T-helper 1 cell treated with Interleukin-12 subunit alpha and Interleukin-12 subunit beta and Interleukin-4 antibody, amounts not matched to agents 30 ng/mL and 1 ng/mL, for 36 hours (primary cell): ENCODE data around the gene GTF3C5. TPM values are rescaled to one million over a fixed set of nuclear protein-coding genes. Genes with fewer than 3 reads are reported as not detected.
"Not testable (repeated sequence)": the region's sequence is repeated elsewhere in the genome, so short reads cannot be mapped to it uniquely, and the experiment has no call there.

Source experiments
- intact Hi-C: fragments of 100-400 bp; cut with micrococcal nuclease; formaldehyde crosslinking; loops from one replicate; pipeline ENCODE4 v1.15.1; 2024
- total RNA-seq: library from RNA; stranded (reverse); gene quantifications from 2 replicates; pipeline ENCODE4 v1.2.3, GENCODE V29; 2022

The GTF3C5 gene
- total RNA-seq, result 70.8 and 72.5 TPM in 2 replicates

DNA sequence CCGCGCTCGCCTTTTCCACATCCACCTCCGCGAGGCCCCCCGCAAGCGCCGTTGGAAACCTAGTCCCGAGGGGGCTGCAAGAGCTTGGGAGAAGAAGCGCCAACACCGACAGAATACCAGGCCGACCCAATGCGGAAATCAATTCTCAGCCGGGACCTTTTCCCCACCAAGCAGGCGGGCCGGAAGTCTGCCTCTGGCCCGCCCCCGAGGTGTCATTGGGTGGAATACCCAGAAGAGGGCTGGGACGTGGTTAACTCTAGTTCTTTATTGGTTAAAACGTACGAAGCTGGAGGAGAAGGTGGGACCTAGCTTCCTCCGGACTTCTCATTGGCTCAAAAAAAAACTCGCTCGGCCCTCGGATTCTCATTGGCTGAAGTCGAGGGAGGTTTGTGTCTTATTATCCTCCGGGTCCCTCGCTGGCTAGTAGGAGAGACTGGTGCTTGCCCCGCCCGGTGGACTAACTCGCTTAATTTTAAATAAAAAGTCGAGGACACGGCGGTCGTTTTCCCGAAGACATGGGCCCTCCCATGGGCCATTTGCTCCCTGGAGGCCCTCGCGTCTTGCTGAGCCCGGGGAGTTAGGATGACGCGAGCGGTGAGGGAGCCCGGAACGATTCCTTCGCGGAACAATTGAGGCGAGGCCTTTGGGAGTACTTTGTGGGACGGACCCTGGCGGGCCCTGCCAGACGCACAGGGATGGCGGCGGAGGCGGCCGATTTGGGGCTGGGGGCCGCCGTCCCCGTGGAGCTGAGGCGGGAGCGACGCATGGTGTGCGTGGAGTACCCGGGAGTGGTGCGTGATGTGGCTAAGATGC is at the start of gene GTF3C5:
Gene GTF3C5 (plus strand): TSS at position 681 of the 813 bp plus-strand sequence. CDS start 15 bp downstream, at position 696.
- intact Hi-C loops, result loop anchor here (1.0 to 5.0 kb wide), 15 partner anchors 8 to 1038 kb away; partner anchors contain the start of genes AK8, BRD3, BRD3OS and CACFD1

DNA sequence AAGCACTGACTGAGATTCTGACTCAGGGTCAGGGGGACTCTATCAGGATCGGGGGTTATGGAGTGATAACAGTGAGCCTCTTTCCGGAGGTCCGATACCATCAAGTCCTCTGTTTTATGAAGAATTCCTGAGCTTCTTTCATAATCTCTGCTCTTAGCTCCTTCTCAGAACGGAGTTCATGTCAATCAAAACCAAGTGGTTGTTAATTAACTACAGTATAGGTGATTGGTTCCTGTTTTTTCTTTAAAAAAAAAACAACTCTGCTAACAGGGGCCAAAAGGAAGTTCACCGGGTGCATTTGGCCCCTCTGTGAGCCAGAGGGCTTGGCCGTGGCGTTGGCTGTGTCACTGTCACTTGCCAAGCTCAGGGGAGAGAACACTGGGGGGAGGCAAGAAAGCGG is 48.3 kb upstream of the GTF3C5 start:
- intact Hi-C loops, result no loop called here

DNA sequence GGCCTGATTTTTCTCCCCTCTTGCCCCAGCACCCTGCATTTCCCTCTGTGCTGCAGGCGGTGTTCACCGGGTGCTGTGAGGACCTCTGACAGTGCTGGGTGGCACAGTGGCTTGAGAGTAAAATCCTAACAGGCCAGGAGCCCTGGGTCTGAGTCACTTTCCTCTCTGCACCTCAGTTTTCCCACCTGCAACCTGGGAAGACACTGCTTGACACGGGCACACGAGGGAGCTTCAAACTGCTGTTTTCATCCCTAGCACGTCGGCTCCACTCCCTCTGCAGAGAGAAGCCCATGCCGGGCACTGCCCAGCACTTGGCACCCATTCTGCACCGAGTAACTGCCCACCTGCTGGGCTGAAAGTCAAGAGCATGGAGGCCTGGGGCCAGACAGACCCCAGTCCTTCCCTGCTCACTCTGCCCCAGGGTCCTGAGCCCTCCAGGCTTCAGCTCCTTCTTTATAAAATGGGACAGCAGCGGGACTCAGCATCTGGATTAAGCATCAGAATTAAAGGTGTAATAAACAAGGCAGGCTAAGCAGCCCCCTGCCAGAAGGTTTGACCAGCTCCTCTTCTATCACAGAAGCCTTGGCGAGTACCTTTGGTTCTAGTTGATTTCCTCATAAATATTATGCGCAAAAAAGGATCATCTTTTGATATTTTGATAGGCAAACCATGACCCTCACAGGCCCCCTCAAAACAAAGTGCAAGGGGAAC is 47.2 kb upstream of the GTF3C5 start:
- intact Hi-C loops, result no loop called here

DNA sequence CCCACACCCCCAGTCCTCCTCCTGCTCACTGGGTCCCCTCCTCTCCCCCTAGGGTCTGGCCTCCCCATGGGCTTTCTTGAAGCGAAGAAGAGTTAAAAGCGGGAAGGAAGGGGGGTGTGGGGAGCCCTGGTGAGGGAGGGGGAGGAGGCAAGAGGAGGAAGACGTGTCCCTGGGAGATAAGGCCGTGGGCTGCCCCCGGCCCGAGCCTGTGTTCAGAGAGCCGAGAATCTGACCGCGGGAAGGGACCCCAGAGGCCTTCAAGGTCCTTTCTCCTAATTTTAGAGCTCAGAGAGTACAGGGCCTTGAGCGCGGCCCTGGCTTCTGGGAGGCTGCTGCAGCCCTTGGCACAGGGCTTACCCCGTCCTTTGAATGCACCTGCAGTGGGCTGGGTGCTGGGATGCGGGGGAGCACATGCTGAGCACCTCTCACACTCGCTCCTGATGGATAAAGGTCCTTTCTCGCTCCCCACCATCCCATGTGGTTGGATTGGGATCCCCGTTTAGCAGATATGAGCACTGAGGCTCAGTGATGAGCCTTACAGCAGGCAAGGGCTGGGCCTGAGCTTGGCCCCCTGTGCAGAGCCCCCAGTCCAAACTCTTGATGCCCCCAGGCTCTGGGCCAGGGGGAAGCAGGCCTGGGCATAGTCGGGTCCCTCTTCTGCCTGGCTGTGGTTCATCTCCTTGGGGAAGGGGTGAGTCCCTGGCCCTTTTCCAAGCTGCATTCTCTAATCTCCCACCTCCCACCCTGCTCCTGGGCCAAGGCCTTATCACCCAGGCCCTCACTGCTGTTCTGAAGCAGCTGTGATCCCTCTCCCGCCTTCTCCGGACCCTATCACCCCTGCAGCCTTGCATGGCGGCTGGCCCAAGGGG is 46.4 kb upstream of the GTF3C5 start:
- intact Hi-C loops, result no loop called here

- intact Hi-C loops, result no loop called here
Observed at GRCh38 chr9:132985071-132985350, 45.8 kb upstream of the GTF3C5 start.

GRCh38 chr9:132985489-132985888 is 45.3 kb upstream of the GTF3C5 start:
- intact Hi-C loops, result no loop called here

DNA sequence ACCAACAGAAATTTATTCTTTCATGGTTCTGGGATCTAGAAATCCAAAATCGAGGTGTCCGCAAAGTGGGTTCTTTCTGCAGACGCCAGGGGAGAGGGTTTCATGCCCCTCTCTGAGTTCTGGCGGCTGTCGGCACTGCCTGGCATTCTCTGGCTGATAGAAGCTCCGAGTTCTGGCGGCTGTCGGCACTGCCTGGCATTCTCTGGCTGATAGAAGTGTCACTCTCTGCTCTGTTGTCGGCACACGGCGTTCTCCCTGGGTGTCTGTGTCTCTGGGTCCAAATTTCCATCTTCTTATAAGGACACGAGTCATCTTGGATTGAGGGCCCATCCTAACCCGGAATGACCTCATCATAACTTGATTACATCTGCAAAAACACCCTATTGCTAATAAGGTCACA is 44.7 kb upstream of the GTF3C5 start:
- intact Hi-C loops, result no loop called here

- intact Hi-C loops, result no loop called here
Observed at GRCh38 chr9:132986640-132987620, 43.9 kb upstream of the GTF3C5 start.

- intact Hi-C loops, result no loop called here
Observed at GRCh38 chr9:132988244-132989013, 42.4 kb upstream of the GTF3C5 start.

GRCh38 chr9:132989014-132989310 is 41.8 kb upstream of the GTF3C5 start:
- intact Hi-C loops, result no loop called here

GRCh38 chr9:132989414-132989996 is 41.3 kb upstream of the GTF3C5 start:
- intact Hi-C loops, result no loop called here

DNA sequence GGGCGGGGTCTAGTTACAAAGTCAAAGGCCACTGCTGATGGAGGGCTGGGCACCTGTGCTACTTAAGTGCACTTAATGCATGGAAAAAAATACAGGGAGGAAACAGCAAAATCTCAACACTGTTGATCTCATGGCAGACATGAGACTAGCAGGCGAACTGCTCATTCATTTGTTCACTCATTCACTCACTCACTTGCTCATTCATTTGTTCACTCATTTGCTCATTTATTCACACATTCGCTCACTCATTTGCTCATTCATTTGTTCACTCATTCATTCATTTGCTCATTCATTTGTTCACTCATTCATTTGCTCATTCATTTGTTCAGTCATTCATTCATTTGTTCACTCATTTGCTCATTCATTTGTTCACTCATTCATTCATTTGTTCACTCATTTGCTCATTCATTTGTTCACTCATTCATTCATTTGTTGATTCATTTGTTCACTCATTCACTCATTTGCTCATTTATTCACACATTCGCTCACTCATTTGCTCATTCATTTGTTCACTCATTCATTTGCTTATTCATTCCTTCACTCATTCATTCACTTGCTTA is 40.7 kb upstream of the GTF3C5 start:
- intact Hi-C loops, result not testable (repeated sequence)

- intact Hi-C loops, result no loop called here
Observed at GRCh38 chr9:132990781-132991180, 40.0 kb upstream of the GTF3C5 start.

GRCh38 chr9:132991351-132992300 is 39.2 kb upstream of the GTF3C5 start:
- intact Hi-C loops, result no loop called here

GRCh38 chr9:132993511-132993939 is 37.3 kb upstream of the GTF3C5 start:
- intact Hi-C loops, result no loop called here

DNA sequence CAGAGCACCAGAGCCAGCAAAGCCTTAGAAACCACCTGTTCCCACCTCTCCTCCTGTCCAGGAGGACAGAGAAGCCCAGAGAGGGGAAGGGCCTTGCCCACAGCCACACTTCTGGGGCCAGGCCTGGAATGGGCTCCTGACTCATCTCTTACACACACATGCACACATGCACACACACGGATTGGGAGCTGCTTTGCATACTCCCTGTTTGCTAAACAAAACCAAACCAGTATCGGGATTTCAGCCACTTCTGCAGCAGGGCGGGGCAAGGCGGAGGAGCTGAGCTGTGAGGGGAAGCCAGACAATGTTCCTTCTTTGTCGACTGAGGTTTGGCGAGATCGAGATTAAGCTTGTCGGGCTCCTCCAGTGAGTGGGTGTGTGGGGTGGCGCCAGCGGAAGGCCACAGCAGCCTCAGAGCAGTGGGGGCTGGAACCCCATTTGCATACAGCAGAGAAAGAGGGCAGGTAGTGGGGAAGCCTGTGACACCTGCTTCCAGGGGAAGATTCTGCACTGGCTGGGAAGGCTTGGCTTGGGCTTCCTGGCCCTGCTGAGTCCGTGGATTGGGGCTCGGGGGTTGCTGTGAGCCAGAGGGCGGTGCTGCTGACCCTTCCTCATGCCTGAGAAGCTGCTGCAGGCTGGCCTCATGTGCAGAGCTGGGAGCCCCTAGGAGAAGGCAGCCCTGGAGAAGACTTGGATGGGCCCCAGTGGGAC is 36.2 kb upstream of the GTF3C5 start:
- intact Hi-C loops, result no loop called here

DNA sequence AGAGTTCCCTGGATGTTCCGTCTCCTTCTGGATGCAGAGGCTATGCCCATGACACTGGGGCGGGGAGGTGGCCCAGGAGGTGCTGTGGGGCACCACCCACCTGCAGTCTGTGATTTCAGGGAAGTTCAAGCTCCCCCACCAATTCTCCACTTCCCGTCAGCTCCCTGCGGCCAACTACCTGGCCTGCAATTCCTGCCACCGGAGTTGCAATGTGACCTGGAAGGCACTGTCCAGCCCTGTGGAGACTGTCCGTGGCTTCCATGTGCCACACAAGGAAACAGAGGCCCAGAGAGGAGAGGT is 35.7 kb upstream of the GTF3C5 start:
- intact Hi-C loops, result no loop called here

DNA sequence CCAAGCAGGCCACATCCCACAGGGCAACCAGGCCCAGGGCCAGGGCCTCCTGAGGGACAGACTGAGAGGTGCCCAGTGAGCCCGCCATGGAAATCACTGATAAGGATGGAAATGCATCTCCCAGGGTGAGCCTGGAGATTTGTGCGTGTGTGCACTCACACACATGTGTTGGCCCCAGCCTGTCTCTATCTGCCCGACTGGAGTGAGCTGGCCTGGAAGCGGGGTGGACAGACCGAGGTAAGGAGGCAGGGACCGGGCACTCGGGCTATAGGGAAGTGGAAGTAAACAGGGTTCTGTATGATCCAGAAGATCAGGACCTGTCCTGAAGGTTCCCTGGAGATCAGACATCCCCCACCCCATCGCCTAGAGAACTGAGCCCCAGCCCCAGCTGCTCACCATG is 34.9 kb upstream of the GTF3C5 start:
- intact Hi-C loops, result no loop called here
